Retinal pigment epithelial cell (primary cell): Measurements from ENCODE around the gene FHOD3.

Experiments used
- DNase-seq: peaks from one replicate; pipeline ENCODE4 v3.0.0-alpha.2; 2010; ENCODE audit warnings: low read depth
- H3K4me3 ChIP-seq: 2 replicates; pipeline ENCODE4 v1.5.1; 2011; ENCODE audit warnings: mild to moderate bottlenecking, low read length, control low read depth, moderate library complexity
- CTCF ChIP-seq: conservative IDR thresholded peaks from 2 replicates; pipeline ENCODE4 v1.5.1; 2011; ENCODE audit warnings: low read depth, low read length, control low read depth, inconsistent platforms

The FHOD3 gene

GRCh38 chr18:36366994-36367839 is 69.7 kb downstream of the FHOD3 start:
- no peak for TF ChIP-seq CTCF
- no peak for DNase-seq

GRCh38 chr18:36368889-36369288 is 71.4 kb downstream of the FHOD3 start:
- no peak for DNase-seq
- TF ChIP-seq CTCF: no peak
- H3K4me3 ChIP-seq: no peak overlapping the region

More at GRCh38 chr18:36366994-36367839, 69.7 kb downstream of the FHOD3 start:
- H3K4me3 ChIP-seq: no peak overlapping the region

- peak; percentile 23 for TF ChIP-seq CTCF
- DNase-seq: no peak
- H3K4me3 ChIP-seq: no peak overlapping the region
Observed at GRCh38 chr18:36372903-36373311, 75.4 kb downstream of the FHOD3 start.

- no peak for TF ChIP-seq CTCF
- H3K4me3 ChIP-seq: no peak overlapping the region
- DNase-seq: no peak
Observed at GRCh38 chr18:36374262-36374661, 76.7 kb downstream of the FHOD3 start.

- H3K4me3 ChIP-seq: no peak overlapping the region
- no peak for TF ChIP-seq CTCF
- DNase-seq: no peak
Observed at GRCh38 chr18:36375118-36375517, 77.6 kb downstream of the FHOD3 start.

GRCh38 chr18:36376361-36376760 is 78.8 kb downstream of the FHOD3 start:
- TF ChIP-seq CTCF: no peak
- DNase-seq: no peak
- no peak overlapping the region for H3K4me3 ChIP-seq

GRCh38 chr18:36377626-36378025 is 80.1 kb downstream of the FHOD3 start:
- H3K4me3 ChIP-seq: no peak overlapping the region
- no peak for DNase-seq
- no peak for TF ChIP-seq CTCF
